Epithelial cell of proximal tubule (primary cell): ENCODE measurements around the gene ARSI. TPM values are rescaled to one million over a fixed set of nuclear protein-coding genes. Genes with fewer than 3 reads are reported as not detected.
A peak's percentile ranks its signal among the peaks of the same experiment; 100 is the strongest.

Experiments
- DNase-seq: peaks from one replicate; pipeline ENCODE4 v3.0.0-alpha.2; 2011; ENCODE audit warnings: low read depth
- H3K4me3 ChIP-seq: 2 replicates; pipeline ENCODE4 v1.5.1; 2011; ENCODE audit warnings: low read depth, mild to moderate bottlenecking, low read length
- CTCF ChIP-seq: conservative IDR thresholded peaks from 2 replicates; pipeline ENCODE4 v1.5.1; 2012; ENCODE audit warnings: low read depth, mild to moderate bottlenecking, low read length
- total RNA-seq: library from RNA; depleted of rRNA; stranded (reverse); fragments of >200 nt; gene quantifications from 2 replicates; pipeline ENCODE4 v1.2.3, GENCODE V29; 2015

ARSI gene
- total RNA-seq, 1 donor from 2014 or later, result 5.7 TPM

DNA sequence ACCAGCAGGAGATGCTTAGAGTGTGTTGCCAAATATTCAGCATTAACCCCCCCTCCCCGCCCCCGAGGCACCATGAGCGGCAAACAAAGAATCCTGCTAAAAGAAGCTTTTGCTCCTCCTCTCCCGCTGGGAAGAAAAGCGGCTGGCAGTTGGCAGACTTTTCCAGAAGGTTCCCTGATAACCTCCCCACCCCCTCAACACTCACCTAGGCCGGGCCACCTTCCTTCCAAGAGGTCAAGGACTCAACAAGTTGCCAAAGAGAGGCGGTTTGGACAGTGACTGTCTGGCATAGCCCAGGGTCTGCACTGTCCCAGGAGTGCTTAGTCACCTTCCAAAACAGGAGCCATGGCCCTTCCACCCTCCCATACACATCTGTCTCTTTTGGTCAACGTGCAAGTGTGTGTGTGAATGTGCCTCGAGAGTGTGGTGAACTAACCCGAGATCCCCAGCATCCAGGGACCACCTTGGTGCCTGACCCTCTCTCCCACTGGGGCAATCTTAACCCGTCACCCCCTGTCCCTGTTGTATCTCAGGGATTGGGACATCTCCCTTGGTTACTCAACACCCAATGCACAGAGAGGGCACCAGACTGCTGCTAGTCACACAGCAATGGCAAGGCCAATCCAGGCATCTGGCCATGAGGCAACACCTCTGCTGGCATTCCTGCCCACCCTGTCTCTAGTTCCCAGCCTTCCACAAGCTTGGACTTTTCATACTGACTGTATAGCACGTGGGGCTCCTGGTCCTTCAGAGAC lies 32.0 kb downstream of the ARSI start:
- TF ChIP-seq CTCF, result no peak
- DNase-seq, result no peak
- no peak overlapping the region for H3K4me3 ChIP-seq

DNA sequence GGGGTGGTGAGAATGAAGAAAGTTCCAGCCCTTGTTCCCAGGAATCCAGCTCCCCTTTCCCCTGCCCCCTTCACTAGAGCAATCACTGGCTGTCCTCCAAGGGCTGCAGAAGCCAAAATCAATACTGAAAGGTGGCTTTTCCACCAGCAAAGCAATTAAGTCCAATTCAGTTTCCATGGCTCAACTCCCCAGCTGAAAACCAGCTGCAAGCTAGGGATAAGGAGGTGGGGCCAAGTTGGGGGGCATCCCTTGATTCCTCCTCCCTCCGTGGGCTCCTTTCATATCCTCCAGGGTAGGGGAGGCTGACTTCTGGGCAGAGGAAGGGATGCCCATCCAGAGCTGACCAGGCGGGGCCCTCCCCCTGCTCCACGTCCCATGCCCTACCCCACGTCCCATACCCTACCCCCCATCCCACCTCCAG lies 35.8 kb downstream of the ARSI start:
- DNase-seq, result no peak
- TF ChIP-seq CTCF, result no peak
- H3K4me3 ChIP-seq, result no peak overlapping the region

- no peak for TF ChIP-seq CTCF
- no peak for DNase-seq
- no peak overlapping the region for H3K4me3 ChIP-seq
These were observed 36.8 kb downstream of the ARSI start for GRCh38 chr5:150265870-150266383.

GRCh38 chr5:150264667-150265603 lies 37.8 kb downstream of the ARSI start:
- no peak for DNase-seq
- no peak overlapping the region for H3K4me3 ChIP-seq
- no peak for TF ChIP-seq CTCF

DNA sequence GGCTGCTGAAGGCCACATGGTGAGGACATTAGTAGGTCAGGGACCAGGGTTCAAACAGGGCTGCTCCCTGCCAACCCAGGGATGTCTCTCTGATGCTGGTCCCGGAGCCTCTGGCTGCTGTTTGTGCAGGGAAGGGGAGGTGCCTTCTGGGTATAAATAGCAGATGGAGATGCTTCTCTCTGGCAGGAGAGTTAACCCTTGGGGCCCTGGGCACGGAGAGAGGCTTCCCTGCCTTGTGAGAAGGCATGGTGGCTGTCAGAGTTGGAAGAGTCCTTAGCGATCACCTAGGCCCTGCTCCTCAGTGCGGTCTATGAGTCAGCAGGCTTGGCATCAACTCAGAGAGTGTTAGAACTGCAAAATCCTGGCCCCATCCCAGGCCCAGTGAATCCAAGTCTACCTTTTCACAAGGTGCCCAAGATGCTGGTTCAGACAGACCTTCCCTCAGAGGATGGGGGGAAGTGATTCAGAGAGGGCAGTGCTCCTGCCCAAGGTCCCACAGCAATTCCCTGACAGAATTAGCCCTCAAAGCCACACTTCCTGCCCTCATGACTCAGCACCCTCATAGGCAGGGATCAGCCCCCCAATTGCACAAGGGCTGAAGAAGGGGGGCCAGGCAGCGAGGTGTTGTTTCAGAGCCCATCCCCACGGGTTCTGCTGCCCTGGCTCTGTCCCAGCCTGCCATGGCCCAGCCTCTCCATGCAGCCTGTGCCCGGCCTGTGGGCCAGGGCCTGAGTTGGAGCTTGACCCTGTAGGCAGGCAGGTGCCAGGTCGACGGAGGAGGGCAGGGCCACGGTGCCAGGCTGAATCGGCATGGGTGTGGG lies 38.7 kb downstream of the ARSI start:
- no peak overlapping the region for H3K4me3 ChIP-seq
- no peak for TF ChIP-seq CTCF
- DNase-seq, result peak; percentile 67

DNA sequence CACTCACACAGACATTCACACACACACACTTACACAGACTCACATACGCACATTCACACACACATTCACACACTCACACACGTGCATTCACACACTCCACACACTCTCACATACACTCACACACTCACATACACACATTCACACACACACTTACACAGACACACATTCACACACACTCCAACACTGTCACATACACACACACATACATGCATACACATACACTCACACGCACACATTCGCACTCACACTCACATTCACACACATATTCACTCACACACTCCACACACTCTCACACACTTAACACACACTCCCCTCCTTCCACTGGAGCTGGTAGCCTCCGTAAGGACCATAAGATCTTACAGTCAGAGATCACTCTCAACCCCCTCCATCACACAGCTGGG lies 39.3 kb downstream of the ARSI start:
- TF ChIP-seq CTCF, result no peak
- DNase-seq, result no peak
- no peak overlapping the region for H3K4me3 ChIP-seq
